MM.1S (cell line): ENCODE results near the gene PRRX2.

ENCODE experiments used
- CTCF ChIP-seq: fragments of 300-600 bp; sonication (generic); IDR thresholded peaks from 2 replicates; pipeline ENCODE4 v1.5.1; 2016; ENCODE audit warnings: antibody characterized with exemption, low read length, mixed read lengths
- EZH2 ChIP-seq: fragments of 300-600 bp; sonication (generic); optimal IDR thresholded peaks from 2 replicates; pipeline ENCODE3; 2017; ENCODE audit warnings: low read depth, mild to moderate bottlenecking, antibody characterized with exemption, low read length, mixed read lengths
- EZH2phosphoT487 ChIP-seq: fragments of 300-600 bp; sonication (generic); IDR thresholded peaks from 2 replicates; pipeline ENCODE4 v1.6.1; 2018; ENCODE audit warnings: antibody characterized with exemption, low read length

GRCh38 chr9:129745200-129745599 is 79.8 kb downstream of the PRRX2 start:
- TF ChIP-seq EZH2, result no peak
- TF ChIP-seq EZH2phosphoT487, result no peak
- TF ChIP-seq CTCF, result no peak
